PC-9 (cell line): ENCODE data around the gene IL11.

Experiments used
- CTCF ChIP-seq: fragments of 200-600 bp; sonication (generic); conservative IDR thresholded peaks from 2 replicates; pipeline ENCODE4 v1.6.1; 2017; ENCODE audit warnings: mixed run types, antibody characterized with exemption, mild to moderate bottlenecking, moderate library complexity
- EZH2 ChIP-seq: fragments of 200-600 bp; sonication (generic); IDR thresholded peaks from 2 replicates; pipeline ENCODE4 v1.8.0; 2017; ENCODE audit warnings: antibody characterized with exemption, low read depth

GRCh38 chr19:55362174-55362989 lies 7.9 kb downstream of the IL11 start:
- no peak for TF ChIP-seq EZH2
- TF ChIP-seq CTCF: no peak
